Neural cell (in vitro differentiated cells): ENCODE measurements around the gene COL16A1.

ENCODE experiments used
- EP300 ChIP-seq: fragments of 450-650 bp; conservative IDR thresholded peaks from 2 replicates; pipeline ENCODE4 v1.6.1; 2014; ENCODE audit warnings: antibody characterized with exemption, mild to moderate bottlenecking, moderate library complexity; ENCODE audit not compliant: poor library complexity, severe bottlenecking
- REST ChIP-seq: IDR thresholded peaks from 2 replicates; pipeline ENCODE4 v1.6.1; 2012; ENCODE audit warnings: borderline replicate concordance

DNA sequence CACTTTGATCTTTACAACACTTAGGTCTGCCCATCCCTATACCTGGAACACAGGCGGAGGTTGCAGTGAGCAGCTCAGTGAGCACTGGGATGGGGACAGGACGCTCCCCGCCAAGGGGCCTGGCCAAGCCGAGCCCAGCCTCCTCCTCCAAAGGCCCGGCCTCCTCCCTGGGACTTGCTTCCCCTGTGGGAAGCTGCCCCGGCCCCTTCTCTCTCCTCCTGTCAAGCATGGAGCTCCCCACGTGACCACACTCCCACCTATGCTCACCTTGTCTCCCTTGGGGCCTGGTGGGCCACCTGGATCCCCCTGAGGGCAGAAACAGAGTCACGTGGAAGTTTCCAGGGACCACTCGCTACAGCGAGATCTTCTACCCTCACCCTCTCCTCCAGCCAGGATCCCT is 12.9 kb downstream of the COL16A1 start:
- TF ChIP-seq REST (no peak), EP300 (no peak)
